Dendritic cell treated with granulocyte-macrophage colony-stimulating factor and Interleukin-4, amounts not matched to agents 40 ng/mL and 50 ng/mL, for 4 days (primary cell): ENCODE measurements around the gene CCDC92.

Experiments used
- H3K27ac Mint-ChIP-seq: one replicate; pipeline ENCODE4 v1.8.0; 2022; ENCODE audit warnings: mild to moderate bottlenecking, mixed read lengths
- H3K27me3 Mint-ChIP-seq: one replicate; pipeline ENCODE4 v1.8.0; 2022; ENCODE audit warnings: mild to moderate bottlenecking, mixed read lengths
- H3K36me3 Mint-ChIP-seq: one replicate; pipeline ENCODE4 v1.8.0; 2022; ENCODE audit warnings: low read depth, mixed read lengths
- H3K4me1 Mint-ChIP-seq: one replicate; pipeline ENCODE4 v1.8.0; 2022; ENCODE audit warnings: low read depth, mixed read lengths
- H3K4me3 Mint-ChIP-seq: one replicate; pipeline ENCODE4 v1.8.0; 2022; ENCODE audit warnings: mild to moderate bottlenecking, moderate library complexity, mixed read lengths
- H3K9me3 Mint-ChIP-seq: one replicate; pipeline ENCODE4 v1.8.0; 2022; ENCODE audit warnings: mixed read lengths
- intact Hi-C: fragments of 100-400 bp; cut with micrococcal nuclease; formaldehyde crosslinking; loops from one replicate; pipeline ENCODE4 v1.15.0; 2022

Gene CCDC92

DNA sequence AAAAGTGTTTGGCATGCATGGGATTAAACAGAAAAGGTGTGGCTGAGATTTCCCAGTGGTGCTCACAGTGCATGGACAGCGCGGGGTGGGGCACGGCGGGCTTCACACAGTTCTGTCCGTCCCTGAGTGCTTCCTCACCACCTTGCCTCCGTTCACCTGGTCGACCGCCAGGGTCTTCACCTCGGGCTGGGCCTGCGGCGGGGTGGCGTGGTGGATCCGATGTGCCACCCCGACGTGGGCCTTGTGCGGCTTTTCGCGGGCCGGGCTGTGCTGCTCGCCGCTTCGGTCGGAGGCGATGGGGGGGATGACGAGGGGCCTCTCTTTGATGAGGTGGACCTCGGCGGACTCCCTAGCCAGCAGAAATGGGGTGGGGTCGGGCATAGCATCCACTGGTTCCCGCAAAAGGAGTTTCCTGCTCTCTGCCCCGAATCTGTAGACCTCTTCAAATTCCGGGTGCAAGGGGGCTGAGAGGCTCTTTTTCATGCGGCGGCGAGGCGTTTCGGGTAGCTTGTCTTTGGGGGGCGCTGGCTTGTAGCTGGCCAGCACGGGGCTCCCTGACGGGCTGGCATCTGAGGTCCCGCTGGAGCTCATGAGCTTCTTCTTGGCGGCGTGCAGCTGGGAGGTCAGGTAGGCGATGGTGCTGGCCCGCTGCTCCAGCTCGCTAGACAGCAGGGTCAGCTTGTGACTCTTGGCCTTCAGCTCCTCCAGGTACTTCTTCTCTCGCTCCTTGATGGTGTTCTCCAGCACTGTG lies 35.5 kb downstream of the CCDC92 start:
- H3K4me3 Mint-ChIP-seq: no peak overlapping the region
- H3K9me3 Mint-ChIP-seq: peaks cover 9% of the 10 kb centered on the region
- H3K27ac Mint-ChIP-seq: no peak overlapping the region
- intact Hi-C loops: no loop called here
- peaks cover 6% of the 10 kb centered on the region for H3K27me3 Mint-ChIP-seq
- peaks cover 42% of the 10 kb centered on the region for H3K36me3 Mint-ChIP-seq
- H3K4me1 Mint-ChIP-seq: peaks cover 36% of the 10 kb centered on the region

DNA sequence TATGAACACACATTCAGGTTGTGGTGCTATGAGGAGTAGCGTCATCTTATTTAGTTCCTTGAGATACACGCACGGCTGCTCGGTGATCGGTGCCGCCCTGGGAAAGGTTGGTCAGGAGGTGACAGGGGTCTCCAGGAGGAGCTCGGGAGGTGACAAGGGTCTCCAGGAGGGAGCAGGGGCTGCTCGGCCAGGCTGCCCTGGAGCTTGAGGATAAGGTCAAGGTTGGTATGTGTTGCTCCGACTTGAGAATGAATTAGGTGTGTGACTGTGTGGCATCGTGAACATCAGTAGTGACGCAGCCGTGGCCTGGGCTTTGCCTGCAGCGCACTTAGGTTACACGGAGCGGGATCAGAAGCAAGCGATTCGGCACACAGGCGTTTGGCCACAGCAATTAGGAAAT lies 36.2 kb downstream of the CCDC92 start:
- Mint-ChIP-seq H3K4me1 (peaks cover 33% of the 10 kb centered on the region), H3K27ac (no peak overlapping the region), H3K4me3 (no peak overlapping the region), H3K9me3 (peaks cover 3% of the 10 kb centered on the region), H3K36me3 (peaks cover 35% of the 10 kb centered on the region), H3K27me3 (peaks cover 8% of the 10 kb centered on the region)
- intact Hi-C loops: no loop called here

DNA sequence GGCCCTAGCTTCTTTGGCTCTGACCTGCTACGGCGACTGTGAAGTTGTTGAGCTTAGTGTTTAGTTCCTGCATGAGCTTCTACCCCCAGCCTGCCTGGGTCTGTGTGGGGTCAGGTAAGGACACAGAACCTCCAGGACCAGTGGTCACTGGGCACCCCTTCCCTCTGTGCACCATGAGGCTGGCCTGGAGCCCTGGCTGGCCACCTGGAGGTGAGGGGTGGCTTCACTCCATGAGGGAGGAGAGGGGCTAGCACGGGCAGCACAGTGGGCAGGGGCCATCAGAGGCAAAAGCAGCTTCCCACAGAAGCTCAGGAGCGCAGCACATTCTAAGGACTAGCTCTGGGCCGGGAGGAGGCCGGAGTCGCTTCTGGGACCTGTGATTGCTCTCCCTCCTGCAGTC lies 36.7 kb downstream of the CCDC92 start:
- intact Hi-C loops: no loop called here
- H3K36me3 Mint-ChIP-seq: peaks cover 30% of the 10 kb centered on the region
- H3K4me3 Mint-ChIP-seq: no peak overlapping the region
- no peaks in the 10 kb centered on the region for H3K9me3 Mint-ChIP-seq
- H3K27me3 Mint-ChIP-seq: peaks cover 10% of the 10 kb centered on the region
- no peak overlapping the region for H3K27ac Mint-ChIP-seq
- peaks cover 28% of the 10 kb centered on the region for H3K4me1 Mint-ChIP-seq

DNA sequence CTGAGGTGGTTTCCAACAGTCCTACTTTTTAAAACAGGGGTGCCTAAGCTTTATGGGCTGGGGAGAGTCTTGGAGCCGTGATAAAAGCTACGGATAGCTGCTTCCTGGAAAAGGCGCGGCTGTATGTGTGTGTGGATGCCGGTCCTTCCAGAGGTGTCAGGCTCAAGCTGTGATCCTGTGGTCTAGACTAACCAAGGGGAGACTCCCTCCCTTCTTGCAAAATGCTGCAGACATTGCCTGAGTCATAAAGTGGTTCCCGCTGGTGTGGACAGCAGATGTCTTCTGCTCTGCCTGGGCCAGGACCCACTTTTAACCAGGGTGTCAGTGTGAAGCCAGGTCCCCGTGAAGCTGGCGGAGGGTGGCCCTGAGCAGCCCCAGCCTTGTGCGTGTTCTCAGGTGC lies 37.8 kb downstream of the CCDC92 start:
- intact Hi-C loops: no loop called here
- Mint-ChIP-seq H3K9me3 (no peaks in the 10 kb centered on the region), H3K27me3 (peaks cover 10% of the 10 kb centered on the region), H3K4me3 (no peak overlapping the region), H3K4me1 (peaks cover 21% of the 10 kb centered on the region), H3K36me3 (peaks cover 21% of the 10 kb centered on the region), H3K27ac (no peak overlapping the region)

DNA sequence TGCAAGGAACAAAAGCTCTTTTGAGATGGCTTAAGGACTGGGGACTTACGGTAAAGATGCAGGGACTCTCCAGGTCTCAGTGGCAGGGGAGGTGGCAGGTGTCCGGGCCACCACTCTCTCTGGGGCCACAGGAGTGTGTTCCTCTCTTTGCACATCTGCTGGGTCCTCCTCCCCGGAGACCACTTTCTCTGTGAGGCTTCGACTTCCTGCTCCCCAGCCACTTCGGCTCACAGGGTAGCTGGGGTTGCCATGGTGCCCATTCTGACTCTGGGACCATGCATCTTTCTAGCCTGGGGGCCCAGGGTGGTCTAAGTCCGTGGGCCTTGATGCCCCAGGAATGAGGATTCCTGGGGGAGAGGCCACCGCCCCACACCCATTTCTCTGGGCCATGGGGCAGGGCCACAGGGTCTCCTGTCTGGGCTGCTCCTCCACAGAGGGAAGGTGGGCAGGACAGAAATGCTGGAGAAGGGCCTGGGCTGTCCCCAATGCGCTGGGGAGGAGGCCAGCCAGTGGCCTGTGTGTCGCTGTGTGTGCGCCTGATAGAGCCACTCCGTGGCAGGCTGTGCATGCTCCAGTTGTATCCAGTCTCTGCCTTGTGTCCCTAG lies 38.5 kb downstream of the CCDC92 start:
- intact Hi-C loops: no loop called here
- H3K36me3 Mint-ChIP-seq: peaks cover 21% of the 10 kb centered on the region
- no peak overlapping the region for H3K4me3 Mint-ChIP-seq
- no peaks in the 10 kb centered on the region for H3K9me3 Mint-ChIP-seq
- H3K27me3 Mint-ChIP-seq: peaks cover 10% of the 10 kb centered on the region
- H3K27ac Mint-ChIP-seq: no peak overlapping the region
- H3K4me1 Mint-ChIP-seq: peaks cover 18% of the 10 kb centered on the region

DNA sequence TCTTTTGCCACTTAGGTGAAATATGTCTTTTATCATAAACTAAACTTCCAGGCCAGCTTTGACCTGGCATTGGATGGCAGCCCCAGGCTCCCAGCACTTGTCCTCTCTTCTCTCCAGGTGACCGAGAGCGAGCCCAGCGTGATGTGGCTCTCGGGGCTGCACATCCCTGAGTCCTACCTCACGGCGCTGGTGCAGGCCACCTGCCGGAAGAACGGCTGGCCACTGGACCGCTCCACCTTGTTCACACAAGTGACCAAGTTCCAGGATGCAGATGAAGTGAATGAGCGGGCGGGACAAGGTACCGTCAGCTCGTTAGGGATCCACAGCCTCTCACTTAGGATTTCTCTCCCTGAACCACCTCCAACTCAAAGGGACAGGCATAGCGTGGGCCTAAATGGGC lies 39.4 kb downstream of the CCDC92 start:
- Mint-ChIP-seq H3K36me3 (peaks cover 21% of the 10 kb centered on the region), H3K4me3 (no peak overlapping the region), H3K9me3 (no peaks in the 10 kb centered on the region), H3K27ac (no peak overlapping the region), H3K4me1 (peaks cover 18% of the 10 kb centered on the region), H3K27me3 (peaks cover 10% of the 10 kb centered on the region)
- intact Hi-C loops: no loop called here

DNA sequence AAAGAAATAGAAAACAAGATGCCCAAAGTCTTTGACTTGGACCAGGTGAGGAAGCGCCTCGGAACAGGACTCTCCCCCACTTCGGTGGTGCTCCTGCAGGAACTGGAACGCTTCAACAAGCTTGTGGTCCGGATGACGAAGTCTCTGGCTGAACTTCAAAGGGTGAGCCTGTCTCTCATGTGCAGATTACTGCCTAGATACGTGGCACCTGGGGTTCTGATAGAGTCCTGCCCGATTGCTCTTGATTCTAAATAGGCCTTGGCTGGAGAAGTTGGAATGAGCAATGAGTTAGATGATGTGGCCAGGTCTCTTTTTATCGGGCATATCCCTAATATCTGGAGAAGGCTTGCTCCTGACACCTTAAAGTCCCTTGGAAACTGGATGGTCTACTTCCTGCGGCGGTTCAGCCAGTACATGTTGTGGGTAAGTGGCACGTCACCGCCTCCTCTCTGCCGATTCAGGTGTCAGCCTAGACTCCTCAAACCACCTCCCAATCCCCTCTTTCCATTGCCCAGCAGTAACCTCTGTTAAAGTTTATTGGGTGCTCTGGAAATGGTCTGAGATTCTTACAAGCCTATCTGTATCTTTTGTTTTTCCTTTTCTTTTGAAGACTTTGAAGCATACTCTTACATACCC lies 40.8 kb downstream of the CCDC92 start:
- no peak overlapping the region for H3K4me3 Mint-ChIP-seq

DNA sequence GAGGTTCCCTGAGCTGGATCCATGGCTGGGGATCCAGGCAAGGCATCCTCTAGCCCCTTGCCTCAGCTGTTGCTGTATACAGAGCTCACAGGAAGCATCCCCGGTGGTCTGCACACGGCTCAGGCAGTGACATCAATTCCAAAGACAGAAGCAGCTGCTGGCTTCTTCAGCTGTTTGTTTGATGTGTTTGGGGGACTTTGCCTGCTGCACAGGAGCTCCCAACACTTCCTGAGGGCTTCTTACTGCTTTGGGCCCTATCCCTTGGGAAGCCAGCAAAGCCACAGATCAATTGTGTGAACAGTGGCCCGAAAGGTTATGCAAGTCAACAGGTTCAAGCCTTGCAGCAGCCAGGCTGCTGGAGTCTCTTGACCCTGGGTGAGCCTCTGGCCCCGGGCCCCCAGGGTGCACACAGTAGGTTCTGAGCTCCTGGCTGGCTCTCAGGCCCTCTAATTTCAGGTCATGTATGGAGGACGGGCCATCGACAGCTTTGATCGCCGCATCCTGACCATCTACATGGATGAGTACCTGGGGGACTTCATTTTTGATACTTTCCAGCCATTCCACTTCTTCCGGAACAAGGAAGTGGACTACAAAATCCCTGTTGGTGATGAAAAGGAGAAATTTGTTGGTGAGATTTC lies 42.6 kb downstream of the CCDC92 start:
- Mint-ChIP-seq H3K27me3 (peaks cover 21% of the 10 kb centered on the region), H3K36me3 (no peaks in the 10 kb centered on the region), H3K27ac (no peak overlapping the region), H3K9me3 (no peaks in the 10 kb centered on the region), H3K4me3 (no peak overlapping the region), H3K4me1 (peaks cover 17% of the 10 kb centered on the region)
- intact Hi-C loops: no loop called here

More for the DNA sequence above, 40.8 kb downstream of the CCDC92 start:
- Mint-ChIP-seq H3K9me3 (no peaks in the 10 kb centered on the region), H3K27me3 (peaks cover 19% of the 10 kb centered on the region), H3K36me3 (peaks cover 10% of the 10 kb centered on the region), H3K4me1 (peaks cover 17% of the 10 kb centered on the region), H3K27ac (no peak overlapping the region)
- intact Hi-C loops: no loop called here

DNA sequence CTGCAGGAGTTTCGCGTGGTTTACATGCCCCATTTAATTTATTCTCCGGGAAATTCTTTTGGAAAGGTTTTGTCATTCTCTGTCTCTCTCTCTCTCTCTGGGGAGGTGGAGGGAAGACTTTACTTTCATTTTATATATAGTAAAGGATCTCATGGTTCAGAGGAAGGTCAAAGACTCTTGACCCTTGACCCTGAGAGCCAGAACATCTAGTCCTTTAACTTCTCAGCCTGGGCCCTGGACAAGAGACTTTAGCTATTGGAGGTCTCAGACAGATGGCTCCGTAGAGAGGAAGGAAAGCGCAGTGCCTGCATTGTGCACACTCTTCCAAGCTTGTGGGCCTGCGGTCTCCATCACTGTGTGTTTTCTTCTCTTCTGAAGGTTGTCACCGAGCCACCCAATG lies 43.7 kb downstream of the CCDC92 start:
- Mint-ChIP-seq H3K27ac (no peak overlapping the region), H3K36me3 (no peaks in the 10 kb centered on the region), H3K4me3 (no peak overlapping the region), H3K27me3 (peaks cover 27% of the 10 kb centered on the region), H3K4me1 (peaks cover 17% of the 10 kb centered on the region), H3K9me3 (no peaks in the 10 kb centered on the region)
- intact Hi-C loops: no loop called here

DNA sequence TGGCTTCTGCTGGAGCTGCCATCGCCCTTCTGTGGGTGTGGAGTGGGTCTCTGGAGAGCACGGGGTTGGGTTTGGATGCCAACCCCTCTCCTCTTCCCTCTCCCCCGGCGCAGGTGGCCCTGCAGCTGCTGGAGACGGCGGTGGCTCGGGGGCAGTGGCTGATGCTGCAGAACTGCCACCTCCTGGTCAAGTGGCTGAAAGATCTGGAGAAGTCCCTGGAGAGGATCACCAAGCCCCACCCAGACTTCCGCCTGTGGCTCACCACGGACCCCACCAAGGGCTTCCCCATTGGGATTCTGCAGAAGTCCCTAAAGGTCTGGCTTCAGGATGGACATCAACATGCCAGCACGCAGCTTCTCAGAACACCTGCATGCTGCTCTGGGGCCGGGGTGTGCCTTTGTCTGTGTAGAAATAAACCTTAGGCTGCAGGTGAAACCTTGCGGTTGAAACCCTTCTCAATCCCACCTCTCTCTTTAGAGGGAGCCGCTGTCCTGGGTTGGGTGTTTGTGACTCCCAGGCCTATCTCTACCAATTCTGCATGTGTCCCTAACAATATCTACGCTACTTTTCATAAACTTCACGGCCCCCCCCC lies 44.3 kb downstream of the CCDC92 start:
- Mint-ChIP-seq H3K4me3 (no peak overlapping the region), H3K4me1 (peaks cover 17% of the 10 kb centered on the region), H3K27ac (no peak overlapping the region), H3K27me3 (peaks cover 25% of the 10 kb centered on the region), H3K9me3 (no peaks in the 10 kb centered on the region), H3K36me3 (no peaks in the 10 kb centered on the region)
- intact Hi-C loops: no loop called here

DNA sequence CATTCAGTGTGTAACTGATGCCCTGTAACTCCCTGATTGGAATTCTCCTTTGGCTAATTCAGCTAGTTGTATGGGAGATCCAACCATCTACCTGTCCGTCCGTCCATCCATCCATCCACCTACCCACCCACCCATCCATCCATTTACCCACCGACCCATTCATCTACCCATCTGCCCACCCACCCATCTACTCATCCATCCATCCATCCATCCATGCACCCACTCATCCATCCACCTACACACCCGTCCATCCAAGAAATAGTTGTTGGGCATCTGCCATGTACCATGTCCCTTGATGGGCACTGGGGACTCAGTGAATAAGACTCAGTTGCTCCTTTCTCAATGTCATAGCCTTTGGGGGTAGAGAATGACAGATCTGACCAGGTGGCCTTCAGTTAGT lies 48.1 kb downstream of the CCDC92 start:
- Mint-ChIP-seq H3K4me3 (no peak overlapping the region), H3K4me1 (peaks cover 21% of the 10 kb centered on the region), H3K27me3 (peaks cover 23% of the 10 kb centered on the region), H3K36me3 (no peaks in the 10 kb centered on the region), H3K27ac (no peak overlapping the region), H3K9me3 (no peaks in the 10 kb centered on the region)
- intact Hi-C loops: no loop called here

DNA sequence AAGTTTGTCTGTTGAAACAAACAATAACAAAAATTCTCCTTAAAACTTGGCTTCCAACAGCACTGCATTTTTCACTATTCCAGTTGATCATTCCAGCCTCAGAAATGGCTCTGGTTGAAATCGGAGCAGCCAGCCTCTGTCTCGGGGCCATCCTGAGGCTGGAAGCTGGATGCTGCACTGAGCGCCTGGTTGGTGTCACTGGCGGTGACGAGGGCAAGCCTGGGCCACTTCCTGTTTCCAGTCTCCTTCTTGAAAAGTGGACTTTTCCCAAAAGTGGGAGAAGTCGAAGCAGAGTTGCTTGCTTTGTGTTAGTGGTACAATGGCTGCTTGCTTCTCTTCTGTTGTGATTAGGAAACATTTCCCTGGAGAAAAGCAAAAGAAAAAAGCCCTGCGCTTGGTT lies 48.7 kb downstream of the CCDC92 start:
- no peaks in the 10 kb centered on the region for H3K9me3 Mint-ChIP-seq
- H3K36me3 Mint-ChIP-seq: no peaks in the 10 kb centered on the region
- H3K4me1 Mint-ChIP-seq: peaks cover 21% of the 10 kb centered on the region
- intact Hi-C loops: no loop called here
- H3K27ac Mint-ChIP-seq: no peak overlapping the region
- no peak overlapping the region for H3K4me3 Mint-ChIP-seq
- peaks cover 24% of the 10 kb centered on the region for H3K27me3 Mint-ChIP-seq

DNA sequence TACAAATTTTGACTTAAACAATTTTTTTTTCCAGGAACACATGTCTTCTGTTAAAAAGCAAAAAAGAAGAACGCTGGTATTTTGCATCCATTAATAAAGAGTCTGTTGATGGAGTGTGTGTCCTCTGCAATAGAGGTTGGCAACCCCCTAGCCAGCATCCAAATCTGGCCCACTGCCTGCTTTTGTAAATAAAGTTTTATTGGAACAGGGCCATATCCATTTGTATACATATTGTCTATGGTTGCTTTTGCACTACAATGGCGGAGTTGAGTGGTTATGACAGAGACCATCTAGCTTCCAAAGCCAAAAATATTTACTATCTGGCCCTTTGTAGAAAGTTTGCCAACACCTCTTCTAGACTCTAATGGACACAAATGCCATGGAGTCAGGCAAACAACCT lies 49.6 kb downstream of the CCDC92 start:
- Mint-ChIP-seq H3K9me3 (no peaks in the 10 kb centered on the region), H3K4me3 (no peak overlapping the region), H3K4me1 (peaks cover 12% of the 10 kb centered on the region), H3K27ac (no peak overlapping the region), H3K27me3 (peaks cover 22% of the 10 kb centered on the region), H3K36me3 (no peaks in the 10 kb centered on the region)
- intact Hi-C loops: no loop called here

DNA sequence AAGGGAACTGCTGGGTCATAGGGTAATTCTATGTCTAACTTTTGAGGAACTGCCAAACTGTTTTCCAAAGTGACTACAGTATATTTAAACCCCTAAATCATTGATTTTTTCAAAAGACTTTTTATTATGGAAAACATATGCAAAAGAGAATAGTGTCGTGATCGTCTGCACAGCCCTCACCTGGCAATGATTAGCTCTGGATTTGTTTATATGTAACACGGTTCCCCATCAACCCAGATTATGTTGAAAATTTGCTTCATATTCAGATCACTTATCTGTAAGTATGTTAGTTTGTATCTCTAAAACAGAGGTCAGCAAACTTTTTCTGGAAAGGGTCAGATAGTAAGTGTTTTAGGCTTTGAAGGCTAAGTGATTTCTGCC lies 52.7 kb downstream of the CCDC92 start:
- H3K4me1 Mint-ChIP-seq: peaks cover 5% of the 10 kb centered on the region
- no peaks in the 10 kb centered on the region for H3K36me3 Mint-ChIP-seq
- peaks cover 19% of the 10 kb centered on the region for H3K27me3 Mint-ChIP-seq
- intact Hi-C loops: no loop called here
- no peak overlapping the region for H3K4me3 Mint-ChIP-seq
- no peak overlapping the region for H3K27ac Mint-ChIP-seq
- no peaks in the 10 kb centered on the region for H3K9me3 Mint-ChIP-seq
